Esophagus squamous epithelium (tissue), 4 donors: ENCODE measurements around the gene NDEL1.

Experiments
- CTCF ChIP-seq, 6 experiments: fragments of 450-650 bp in 4 of 6; fragments of 200-600 bp in 2 of 6; sonication (generic) in 2 of 6; IDR thresholded peaks; one replicate each; pipeline ENCODE4 v1.5.1; 2016 to 2019; ENCODE audit warnings: antibody characterized with exemption in 6 of 6, mild to moderate bottlenecking in 4 of 6, moderate library complexity in 4 of 6
- POLR2A ChIP-seq, 4 donors: fragments of 450-650 bp; IDR thresholded peaks; one replicate each; pipeline ENCODE4 v1.6.1; 2017; ENCODE audit warnings: antibody characterized with exemption in 4 of 4, mild to moderate bottlenecking in 4 of 4, moderate library complexity in 3 of 4

DNA sequence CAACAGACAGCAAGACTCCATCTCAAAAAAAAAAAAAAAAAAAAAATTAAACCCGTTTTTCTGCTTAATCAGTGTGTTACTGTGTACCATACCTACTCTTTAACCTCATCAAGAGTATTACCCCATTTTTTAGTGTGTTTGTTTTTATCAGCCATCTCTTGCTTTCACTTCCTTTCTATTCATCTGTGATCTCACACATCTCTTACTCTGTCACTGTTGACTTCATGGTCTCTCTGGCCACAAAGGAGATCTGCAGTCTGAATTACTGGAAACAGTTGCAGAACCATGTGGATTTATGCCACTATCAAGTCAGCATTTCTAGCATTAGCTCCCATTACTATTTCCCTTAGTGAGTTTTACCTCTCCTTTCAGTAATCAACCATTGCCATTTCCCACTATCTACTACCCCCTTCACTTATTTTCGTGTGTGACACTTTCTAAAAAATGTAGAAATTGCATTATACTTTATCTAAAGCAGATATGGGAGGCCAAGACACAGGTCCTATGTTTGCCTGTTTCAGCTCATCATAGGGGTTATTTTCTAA is 20.1 kb downstream of the NDEL1 start:
- TF ChIP-seq CTCF (IDR thresholded peaks at IDR 0.05) (no peak), POLR2A (IDR thresholded peaks at IDR 0.05) (no peak)
